ENCODE measurements around the gene HIVEP3. TPM values are rescaled to one million over a fixed set of nuclear protein-coding genes. Genes with fewer than 3 reads are reported as not detected.

The HIVEP3 gene
- total RNA-seq, 1 donor from 2014 or later: 1.2 TPM

DNA sequence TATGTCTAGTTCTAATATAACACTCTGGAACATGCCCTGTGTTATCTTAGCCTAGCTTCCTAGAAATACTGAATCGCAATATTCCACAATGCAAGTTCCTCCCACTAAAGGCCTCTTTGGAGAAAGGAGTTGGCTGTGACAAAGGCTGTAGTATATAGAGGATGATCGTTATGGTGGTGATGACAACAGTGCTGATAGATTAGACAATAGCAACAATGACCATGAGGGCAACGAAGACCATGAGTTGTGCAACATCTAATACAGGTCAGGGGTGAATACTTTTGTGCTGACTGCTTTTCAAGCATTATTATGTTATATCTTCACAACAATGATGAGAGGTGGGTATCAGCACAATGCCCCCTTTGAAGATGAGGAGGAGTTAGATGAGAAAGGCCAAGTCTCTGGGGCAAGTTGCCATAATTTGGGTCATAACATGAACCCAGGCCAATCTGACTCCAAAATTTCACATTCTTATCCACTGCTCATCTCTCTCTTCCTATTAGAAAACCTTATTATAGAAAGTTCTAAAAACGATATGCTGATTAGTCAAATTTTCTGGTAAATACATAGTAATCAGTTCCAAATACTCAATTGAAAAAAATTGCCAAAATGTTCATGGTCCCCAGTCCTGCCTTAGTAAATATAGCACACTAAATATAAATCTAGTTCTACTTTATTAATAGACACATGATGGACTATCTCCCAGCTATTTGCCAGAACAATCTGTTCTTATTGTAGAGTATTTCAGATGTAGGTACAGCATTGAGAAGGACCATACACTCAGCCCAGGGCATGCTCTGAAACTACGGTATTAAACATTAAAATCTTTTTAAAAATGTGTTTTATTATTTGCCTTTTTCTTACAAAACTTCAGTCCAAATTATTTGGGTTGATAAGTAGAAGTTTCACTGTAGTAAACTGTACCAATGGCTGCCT, 37.5 kb downstream of the HIVEP3 start:
- Mint-ChIP-seq H3K9me3 (no peaks in the 10 kb centered on the region), H3K4me3 (no peak overlapping the region), H3K4me1 (peaks cover 36% of the 10 kb centered on the region), H3K27ac (ENCODE audit: unreplicated experiment) (no peak overlapping the region), H3K36me3 (ENCODE audit: low read depth) (no peaks in the 10 kb centered on the region), H3K27me3 (ENCODE audit: low read depth) (no peaks in the 10 kb centered on the region)
- TF ChIP-seq, protein P1, sequence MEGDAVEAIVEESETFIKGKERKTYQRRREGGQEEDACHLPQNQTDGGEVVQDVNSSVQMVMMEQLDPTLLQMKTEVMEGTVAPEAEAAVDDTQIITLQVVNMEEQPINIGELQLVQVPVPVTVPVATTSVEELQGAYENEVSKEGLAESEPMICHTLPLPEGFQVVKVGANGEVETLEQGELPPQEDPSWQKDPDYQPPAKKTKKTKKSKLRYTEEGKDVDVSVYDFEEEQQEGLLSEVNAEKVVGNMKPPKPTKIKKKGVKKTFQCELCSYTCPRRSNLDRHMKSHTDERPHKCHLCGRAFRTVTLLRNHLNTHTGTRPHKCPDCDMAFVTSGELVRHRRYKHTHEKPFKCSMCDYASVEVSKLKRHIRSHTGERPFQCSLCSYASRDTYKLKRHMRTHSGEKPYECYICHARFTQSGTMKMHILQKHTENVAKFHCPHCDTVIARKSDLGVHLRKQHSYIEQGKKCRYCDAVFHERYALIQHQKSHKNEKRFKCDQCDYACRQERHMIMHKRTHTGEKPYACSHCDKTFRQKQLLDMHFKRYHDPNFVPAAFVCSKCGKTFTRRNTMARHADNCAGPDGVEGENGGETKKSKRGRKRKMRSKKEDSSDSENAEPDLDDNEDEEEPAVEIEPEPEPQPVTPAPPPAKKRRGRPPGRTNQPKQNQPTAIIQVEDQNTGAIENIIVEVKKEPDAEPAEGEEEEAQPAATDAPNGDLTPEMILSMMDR (conservative IDR thresholded peaks at IDR 0.05): no peak
- no peak for DNase-seq (ENCODE audit: low read depth, low spot score)

DNA sequence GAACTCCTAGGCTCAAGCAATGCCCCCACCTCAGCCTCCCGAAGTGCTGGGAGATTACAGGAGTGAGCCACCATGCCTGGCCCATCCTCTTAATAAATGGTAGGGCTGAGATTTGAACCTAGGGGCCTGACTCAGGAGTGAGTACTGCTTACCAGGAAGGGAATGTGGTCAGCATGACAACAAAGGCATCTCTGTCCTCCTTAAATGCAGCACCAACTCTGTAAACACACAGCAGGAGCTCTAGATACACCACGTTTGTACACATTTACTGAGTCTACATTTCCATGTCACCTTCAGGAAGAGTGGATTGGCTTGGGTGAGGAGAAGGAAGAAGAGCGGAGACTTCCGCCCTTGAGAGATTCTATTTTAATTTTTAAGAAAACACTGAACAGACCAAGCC, 38.5 kb downstream of the HIVEP3 start:
- Mint-ChIP-seq H3K27ac (ENCODE audit: unreplicated experiment) (no peak overlapping the region), H3K36me3 (ENCODE audit: low read depth) (no peaks in the 10 kb centered on the region), H3K4me1 (peaks cover 42% of the 10 kb centered on the region), H3K4me3 (no peak overlapping the region), H3K9me3 (no peaks in the 10 kb centered on the region), H3K27me3 (ENCODE audit: low read depth) (no peaks in the 10 kb centered on the region)
- DNase-seq (ENCODE audit: low read depth, low spot score): no peak
- TF ChIP-seq, protein P1 (conservative IDR thresholded peaks at IDR 0.05): no peak

- no peaks in the 10 kb centered on the region for H3K9me3 Mint-ChIP-seq
- no peaks in the 10 kb centered on the region for H3K36me3 Mint-ChIP-seq (ENCODE audit: low read depth)
- H3K27me3 Mint-ChIP-seq (ENCODE audit: low read depth): no peaks in the 10 kb centered on the region
- no peak overlapping the region for H3K27ac Mint-ChIP-seq (ENCODE audit: unreplicated experiment)
- TF ChIP-seq, protein P1 (conservative IDR thresholded peaks at IDR 0.05): no peak
- no peak for DNase-seq (ENCODE audit: low read depth, low spot score)
- H3K4me3 Mint-ChIP-seq: no peak overlapping the region
- H3K4me1 Mint-ChIP-seq: peaks cover 43% of the 10 kb centered on the region
Measured at GRCh38 chr1:41879617-41880016, 39.1 kb downstream of the HIVEP3 start.

- Mint-ChIP-seq H3K4me3 (no peak overlapping the region), H3K27ac (ENCODE audit: unreplicated experiment) (no peak overlapping the region), H3K36me3 (ENCODE audit: low read depth) (no peaks in the 10 kb centered on the region), H3K27me3 (ENCODE audit: low read depth) (no peaks in the 10 kb centered on the region), H3K9me3 (no peaks in the 10 kb centered on the region), H3K4me1 (peaks cover 43% of the 10 kb centered on the region)
- DNase-seq (ENCODE audit: low read depth, low spot score): no peak
- TF ChIP-seq, protein P1 (conservative IDR thresholded peaks at IDR 0.05): no peak
Measured at GRCh38 chr1:41878911-41879310, 39.8 kb downstream of the HIVEP3 start.

- Mint-ChIP-seq H3K36me3 (ENCODE audit: low read depth) (no peaks in the 10 kb centered on the region), H3K9me3 (no peaks in the 10 kb centered on the region), H3K4me3 (no peak overlapping the region), H3K27ac (ENCODE audit: unreplicated experiment) (no peak overlapping the region), H3K27me3 (ENCODE audit: low read depth) (no peaks in the 10 kb centered on the region), H3K4me1 (peaks cover 43% of the 10 kb centered on the region)
- TF ChIP-seq, protein P1 (conservative IDR thresholded peaks at IDR 0.05): peak; percentile 25
- DNase-seq (ENCODE audit: low read depth, low spot score): no peak
Measured at GRCh38 chr1:41878495-41878894, 40.2 kb downstream of the HIVEP3 start.

Measured in neural crest cell (in vitro differentiated cells).